Trophoblast cell (in vitro differentiated cells and primary cell): Measurements from ENCODE around the gene BTBD9.

Experiments
- DNase-seq, 2 donors: peaks; one replicate each; pipeline ENCODE4 v3.0.0-alpha.2; 2016
- H2AFZ ChIP-seq: 2 replicates; pipeline ENCODE4 v1.6.1; 2013; ENCODE audit warnings: low read length, moderate library complexity, mild to moderate bottlenecking; ENCODE audit not compliant: insufficient read depth, poor library complexity
- H2AK5ac ChIP-seq: 2 replicates; pipeline ENCODE4 v1.6.1; 2013; ENCODE audit warnings: mild to moderate bottlenecking, low read length
- H2BK120ac ChIP-seq: 2 replicates; pipeline ENCODE4 v1.6.1; 2013; ENCODE audit warnings: low read length, mild to moderate bottlenecking, moderate library complexity; ENCODE audit not compliant: insufficient read depth, poor library complexity
- H2BK12ac ChIP-seq: 2 replicates; pipeline ENCODE4 v1.6.1; 2013; ENCODE audit warnings: mild to moderate bottlenecking, low read length, moderate library complexity
- H2BK5ac ChIP-seq: 2 replicates; pipeline ENCODE4 v1.6.1; 2013; ENCODE audit warnings: low read length, low read depth, moderate library complexity, mild to moderate bottlenecking; ENCODE audit not compliant: poor library complexity
- H3K14ac ChIP-seq: 2 replicates; pipeline ENCODE4 v1.6.1; 2013; ENCODE audit warnings: mild to moderate bottlenecking, low read length
- H3K18ac ChIP-seq: 2 replicates; pipeline ENCODE4 v1.6.1; 2013; ENCODE audit warnings: mild to moderate bottlenecking, low read length
- H3K23ac ChIP-seq: 2 replicates; pipeline ENCODE4 v1.6.1; 2013; ENCODE audit warnings: low read length
- H3K27ac ChIP-seq: 2 replicates; pipeline ENCODE4 v1.5.1; 2013; ENCODE audit warnings: low read depth, mild to moderate bottlenecking, inconsistent platforms, low read length, moderate library complexity
- H3K27me3 ChIP-seq: 2 replicates; pipeline ENCODE4 v1.6.1; 2013; ENCODE audit warnings: inconsistent platforms, mild to moderate bottlenecking, low read length, moderate library complexity; ENCODE audit not compliant: insufficient read depth
- H3K36me3 ChIP-seq, 2 experiments: 1 replicate in 1 of 2; 2 replicates in 1 of 2; pipeline ENCODE4 v1.6.1; 2013; ENCODE audit warnings: low read length in 2 of 2, mild to moderate bottlenecking in 2 of 2, moderate library complexity in 1 of 2; ENCODE audit not compliant: insufficient read depth in 2 of 2, control insufficient read depth in 1 of 2
- H3K4ac ChIP-seq: 2 replicates; pipeline ENCODE4 v1.6.1; 2013; ENCODE audit warnings: low read depth, mild to moderate bottlenecking, low read length, moderate library complexity
- H3K4me1 ChIP-seq, 2 experiments: 1 replicate in 1 of 2; 2 replicates in 1 of 2; pipeline ENCODE4 v1.6.1; 2013; ENCODE audit warnings: low read length in 2 of 2, mild to moderate bottlenecking in 2 of 2, moderate library complexity in 1 of 2; ENCODE audit not compliant: insufficient read depth in 2 of 2, control insufficient read depth in 1 of 2
- H3K4me2 ChIP-seq: 2 replicates; pipeline ENCODE4 v1.6.1; 2013; ENCODE audit warnings: inconsistent platforms, mild to moderate bottlenecking, low read length, moderate library complexity
- H3K4me3 ChIP-seq: 2 replicates; pipeline ENCODE4 v1.5.1; 2013; ENCODE audit warnings: mild to moderate bottlenecking, low read depth, low read length, inconsistent platforms
- H3K79me1 ChIP-seq: one replicate; pipeline ENCODE4 v1.6.1; 2013; ENCODE audit warnings: low read length
- H3K79me2 ChIP-seq: 2 replicates; pipeline ENCODE4 v1.6.1; 2013; ENCODE audit warnings: low read length, mild to moderate bottlenecking; ENCODE audit not compliant: control insufficient read depth, insufficient read depth, poor library complexity
- H3K9ac ChIP-seq: 2 replicates; pipeline ENCODE4 v1.6.1; 2013; ENCODE audit warnings: mild to moderate bottlenecking, low read length
- H3K9me3 ChIP-seq: 2 replicates; pipeline ENCODE4 v1.6.1; 2013; ENCODE audit warnings: low read depth, mild to moderate bottlenecking, control low read depth, inconsistent platforms, low read length; ENCODE audit not compliant: insufficient read depth
- H4K12ac ChIP-seq: 2 replicates; pipeline ENCODE4 v1.6.1; 2013; ENCODE audit warnings: low read depth, mild to moderate bottlenecking, low read length, moderate library complexity
- H4K8ac ChIP-seq: 2 replicates; pipeline ENCODE4 v1.6.1; 2013; ENCODE audit warnings: low read depth, mild to moderate bottlenecking, low read length, moderate library complexity
- H4K91ac ChIP-seq: one replicate; pipeline ENCODE4 v1.6.1; 2013; ENCODE audit warnings: low read depth, mild to moderate bottlenecking, low read length, moderate library complexity
- WGBS: extraction: QIAGEN DNeasy Blood & Tissue Kit; methylation state at CpG from one replicate; pipeline ENCODE4 v1.1.7; 2013; ENCODE audit warnings: missing lambda C conversion rate; ENCODE audit not compliant: insufficient read length, insufficient coverage; ENCODE audit errors: extremely low coverage; 5-methylcytosine and 5-hydroxymethylcytosine counted together

The BTBD9 gene

DNA sequence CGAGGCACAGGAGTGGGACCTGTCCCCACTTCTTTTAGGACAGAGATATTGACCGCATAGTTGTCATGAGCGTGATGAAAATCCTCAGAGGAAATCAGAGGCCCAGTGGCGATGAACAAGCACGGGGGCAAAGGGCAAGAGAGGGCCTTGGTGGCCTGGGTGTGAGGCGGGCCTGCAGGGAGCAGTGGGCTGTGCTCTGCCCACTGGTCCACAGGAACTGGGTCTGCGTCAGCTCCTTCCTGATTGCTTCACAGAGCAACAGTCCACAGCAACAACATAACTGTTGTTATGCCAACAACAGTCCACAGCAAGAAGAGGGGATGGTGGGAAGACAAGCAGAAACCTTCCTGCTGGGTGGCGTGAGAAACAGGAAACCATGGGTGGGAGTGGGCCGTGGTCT is 484.6 kb downstream of the BTBD9 start:
- Histone ChIP-seq H4K8ac (no peak overlapping the region), H3K4ac (no peak overlapping the region), H3K23ac (no peak overlapping the region), H3K79me2 (no peaks in the 10 kb centered on the region), H2AK5ac (no peak overlapping the region), H3K18ac (no peak overlapping the region), H3K4me2 (no peak overlapping the region), H3K4me3 (no peak overlapping the region), H3K36me3 (peaks cover 22 to 27% of the 10 kb centered on the region in 2 experiments), H2BK12ac (no peak overlapping the region), H3K27ac (no peak overlapping the region), H2AFZ (no peak overlapping the region), H2BK5ac (no peak overlapping the region), H2BK120ac (no peak overlapping the region), H3K27me3 (no peaks in the 10 kb centered on the region), H3K4me1 (no peaks in the 10 kb centered on the region), H3K14ac (no peak overlapping the region), H3K9me3 (no peaks in the 10 kb centered on the region), H4K12ac (no peak overlapping the region), H3K79me1 (no peaks in the 10 kb centered on the region), H3K9ac (peak overlapping the region; percentile 7), H4K91ac (no peak overlapping the region)
- no CpG with 5 or more reads among the region's 9 CpGs for WGBS
- DNase-seq: peak in 1 of 2 donors; percentile 32

DNA sequence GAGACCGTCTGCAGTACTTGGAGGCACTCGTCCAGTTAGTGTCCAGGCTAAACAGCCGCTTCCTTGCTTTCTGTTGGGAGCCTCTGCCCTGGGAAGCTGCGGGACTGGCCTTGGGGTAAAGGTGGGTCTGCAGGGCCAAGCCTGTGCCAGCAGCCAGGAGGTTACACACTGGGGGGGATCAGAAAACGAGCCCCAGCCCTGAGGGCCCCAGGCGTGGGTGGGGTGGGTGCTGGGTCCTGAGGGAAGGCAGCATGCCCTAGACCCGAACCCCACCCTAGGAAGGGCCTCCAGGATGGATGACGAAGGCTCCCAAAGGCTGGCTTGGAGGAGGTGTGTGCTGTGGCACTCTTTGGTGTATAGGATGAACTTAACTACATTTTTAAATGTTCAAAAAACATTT is 485.0 kb downstream of the BTBD9 start:
- no peak overlapping the region for H2BK5ac ChIP-seq
- H3K79me1 ChIP-seq: no peaks in the 10 kb centered on the region
- H3K36me3 ChIP-seq: peaks cover 22 to 27% of the 10 kb centered on the region in 2 experiments
- no peak overlapping the region for H2BK12ac ChIP-seq
- H4K91ac ChIP-seq: no peak overlapping the region
- no peak overlapping the region for H3K18ac ChIP-seq
- no peak overlapping the region for H3K23ac ChIP-seq
- H3K4me3 ChIP-seq: no peak overlapping the region
- no peaks in the 10 kb centered on the region for H3K9me3 ChIP-seq
- H3K4ac ChIP-seq: no peak overlapping the region
- H2AK5ac ChIP-seq: no peak overlapping the region
- no peak overlapping the region for H3K9ac ChIP-seq
- no peaks in the 10 kb centered on the region for H3K79me2 ChIP-seq
- H3K4me1 ChIP-seq: no peaks in the 10 kb centered on the region
- no peak overlapping the region for H2AFZ ChIP-seq
- H4K8ac ChIP-seq: no peak overlapping the region
- H3K4me2 ChIP-seq: no peak overlapping the region
- H4K12ac ChIP-seq: no peak overlapping the region
- H3K27ac ChIP-seq: no peak overlapping the region
- H2BK120ac ChIP-seq: no peak overlapping the region
- DNase-seq: no peak
- H3K14ac ChIP-seq: no peak overlapping the region
- H3K27me3 ChIP-seq: no peaks in the 10 kb centered on the region
- no CpG with 5 or more reads among the region's 8 CpGs for WGBS

DNA sequence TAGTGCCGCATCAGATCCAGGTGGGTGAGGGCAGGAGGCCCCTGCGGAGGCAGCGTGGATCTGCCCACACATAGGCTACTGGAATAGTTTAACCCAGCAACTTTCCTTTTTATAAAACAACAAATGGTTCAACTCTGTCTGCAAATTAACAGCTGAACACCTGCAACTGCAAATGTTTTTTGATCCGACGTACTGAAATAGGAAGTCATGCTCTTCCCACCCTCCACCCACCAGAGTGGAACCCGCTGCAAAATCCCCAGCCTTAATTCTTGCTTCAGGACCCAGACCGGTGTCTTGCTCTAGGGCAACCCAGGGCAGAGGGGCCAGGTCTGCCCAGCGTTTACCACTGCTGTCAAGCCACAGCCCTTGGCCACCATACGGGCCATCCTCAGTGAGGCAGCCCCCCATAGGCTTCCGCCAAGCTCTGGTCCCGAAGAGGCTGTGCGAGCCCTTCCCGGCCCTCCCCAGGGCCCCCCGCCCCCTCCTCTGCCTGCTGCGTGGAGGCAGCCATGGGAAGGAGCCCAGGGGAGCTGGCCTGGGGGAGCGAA is 485.9 kb downstream of the BTBD9 start:
- Histone ChIP-seq H4K8ac (no peak overlapping the region), H3K36me3 (peaks cover 21 to 26% of the 10 kb centered on the region in 2 experiments), H4K91ac (no peak overlapping the region), H3K4me2 (no peak overlapping the region), H3K9me3 (no peaks in the 10 kb centered on the region), H4K12ac (no peak overlapping the region), H3K79me2 (no peaks in the 10 kb centered on the region), H3K79me1 (no peaks in the 10 kb centered on the region), H3K23ac (no peak overlapping the region), H3K14ac (no peak overlapping the region), H3K4ac (no peak overlapping the region), H3K9ac (no peak overlapping the region), H2BK120ac (no peak overlapping the region), H2BK5ac (no peak overlapping the region), H2AK5ac (no peak overlapping the region), H2AFZ (no peak overlapping the region), H2BK12ac (no peak overlapping the region), H3K27ac (no peak overlapping the region), H3K4me1 (no peaks in the 10 kb centered on the region), H3K18ac (no peak overlapping the region), H3K4me3 (no peak overlapping the region), H3K27me3 (no peaks in the 10 kb centered on the region)
- DNase-seq: no peak
- no CpG with 5 or more reads among the region's 16 CpGs for WGBS

DNA sequence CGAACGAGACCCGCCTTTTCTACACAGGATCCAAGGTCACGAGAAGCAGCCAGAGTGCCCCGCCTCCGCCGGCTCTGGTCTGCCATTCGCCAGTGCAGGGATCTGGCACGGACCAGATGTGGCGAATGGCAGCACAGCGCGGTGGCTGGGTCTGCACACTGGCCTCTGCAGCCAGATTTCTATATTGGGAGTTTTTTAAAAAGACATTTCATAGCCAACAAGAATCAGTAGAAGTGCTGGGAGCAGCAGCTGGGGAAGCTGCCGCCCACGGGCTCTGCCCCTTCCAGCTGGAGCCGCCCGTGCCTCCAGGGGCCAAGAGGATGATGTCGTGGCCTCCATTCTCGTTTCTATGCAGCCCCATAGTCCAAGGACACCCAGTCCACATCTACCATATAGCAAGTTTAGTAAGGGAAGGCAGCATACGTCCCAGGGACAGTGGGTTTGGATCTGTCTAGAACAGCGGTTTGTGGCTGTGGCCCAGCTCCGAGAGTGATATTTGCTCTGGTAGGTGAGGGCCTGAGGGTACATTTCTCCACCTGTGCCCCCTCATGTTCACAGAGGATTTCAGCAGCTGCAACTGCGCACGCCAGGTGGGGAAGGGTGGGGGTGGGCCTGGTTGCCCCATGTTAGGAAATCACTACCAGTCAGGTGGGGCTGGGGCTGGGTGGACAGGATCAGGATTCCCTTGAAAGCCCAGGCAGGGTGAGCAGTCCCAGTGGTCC is 486.5 kb downstream of the BTBD9 start:
- H2BK5ac ChIP-seq: no peak overlapping the region
- no peak overlapping the region for H2BK120ac ChIP-seq
- H3K79me1 ChIP-seq: no peaks in the 10 kb centered on the region
- H3K14ac ChIP-seq: no peak overlapping the region
- no peak overlapping the region for H3K4me3 ChIP-seq
- H3K27ac ChIP-seq: no peak overlapping the region
- no peak overlapping the region for H2AFZ ChIP-seq
- no peak overlapping the region for H4K12ac ChIP-seq
- WGBS: no CpG with 5 or more reads among the region's 23 CpGs
- H4K91ac ChIP-seq: no peak overlapping the region
- no peak overlapping the region for H2BK12ac ChIP-seq
- no peak overlapping the region for H4K8ac ChIP-seq
- H2AK5ac ChIP-seq: no peak overlapping the region
- no peaks in the 10 kb centered on the region for H3K9me3 ChIP-seq
- H3K36me3 ChIP-seq: peaks cover 21 to 23% of the 10 kb centered on the region in 2 experiments
- no peak overlapping the region for H3K4me2 ChIP-seq
- no peak overlapping the region for H3K18ac ChIP-seq
- H3K4ac ChIP-seq: no peak overlapping the region
- H3K4me1 ChIP-seq: no peaks in the 10 kb centered on the region
- no peaks in the 10 kb centered on the region for H3K79me2 ChIP-seq
- H3K27me3 ChIP-seq: no peaks in the 10 kb centered on the region
- no peak for DNase-seq
- H3K23ac ChIP-seq: no peak overlapping the region
- no peak overlapping the region for H3K9ac ChIP-seq
